ENCODE data around the gene SLC9A9. TPM values are rescaled to one million over a fixed set of nuclear protein-coding genes. Genes with fewer than 3 reads are reported as not detected.

The SLC9A9 gene
- total and polyA plus RNA-seq, 4 donors: 3.3 to 15.0 (median 6.1) TPM

DNA sequence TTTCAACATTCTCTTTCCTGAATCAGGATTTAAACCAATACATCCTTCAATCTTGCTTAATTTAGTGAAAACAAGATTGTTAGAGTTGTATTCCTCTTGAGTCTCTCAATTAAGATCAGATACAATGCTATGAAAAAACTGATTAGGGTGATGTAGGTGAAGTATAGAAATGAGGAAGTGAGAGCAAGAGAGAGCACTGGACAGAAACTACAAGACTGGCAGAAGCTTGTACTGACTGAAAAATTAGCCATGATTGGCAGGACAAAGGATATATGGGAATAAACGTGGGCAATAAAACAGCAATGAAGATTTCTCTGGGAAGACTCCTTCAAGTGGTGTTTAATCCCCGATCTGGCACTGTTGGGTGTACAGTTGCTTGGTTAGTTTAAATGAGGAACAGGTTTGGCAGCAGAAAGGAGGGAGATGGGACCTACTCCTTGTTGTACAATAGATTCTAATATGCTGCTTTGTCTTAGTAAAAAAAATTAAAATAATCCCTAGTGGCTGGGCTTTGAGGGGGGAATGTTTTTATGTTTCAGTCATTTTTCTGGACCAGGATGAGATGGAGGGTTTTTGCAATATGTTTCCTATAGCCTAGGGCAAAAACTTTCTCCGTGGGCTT lies 252.7 kb downstream of the SLC9A9 start:
- DNase-seq (ENCODE audit: low spot score): no peak
- no peak overlapping the region for H3K4me3 ChIP-seq (ENCODE audit: low read depth in 1 of 3, low read length in 3 of 3)
- H3K36me3 ChIP-seq (ENCODE audit: control insufficient read depth in 4 of 4, insufficient read depth in 3 of 4, low read depth in 1 of 4, low read length in 3 of 4): no peaks in the 10 kb centered on the region
- H3K9ac ChIP-seq (ENCODE audit: low read depth in 1 of 2, low read length in 2 of 2): no peak overlapping the region
- H3K27ac ChIP-seq (ENCODE audit: low read depth in 1 of 2, low read length in 2 of 2): no peak overlapping the region
- no peaks in the 10 kb centered on the region for H3K9me3 ChIP-seq (ENCODE audit: control insufficient read depth in 4 of 4, low read length in 3 of 4)
- WGBS: 85% methylated on average over 3 of the region's 3 CpGs
- H3K4me1 ChIP-seq (ENCODE audit: control insufficient read depth in 4 of 4, insufficient read depth in 4 of 4, low read length in 3 of 4): no peaks in the 10 kb centered on the region
- H3K27me3 ChIP-seq (ENCODE audit: control insufficient read depth in 4 of 4, insufficient read depth in 4 of 4, low read length in 3 of 4): no peaks in the 10 kb centered on the region
- TF ChIP-seq TAF1 (conservative IDR thresholded peaks at IDR 0.05): no peak
- TF ChIP-seq, protein P1, sequence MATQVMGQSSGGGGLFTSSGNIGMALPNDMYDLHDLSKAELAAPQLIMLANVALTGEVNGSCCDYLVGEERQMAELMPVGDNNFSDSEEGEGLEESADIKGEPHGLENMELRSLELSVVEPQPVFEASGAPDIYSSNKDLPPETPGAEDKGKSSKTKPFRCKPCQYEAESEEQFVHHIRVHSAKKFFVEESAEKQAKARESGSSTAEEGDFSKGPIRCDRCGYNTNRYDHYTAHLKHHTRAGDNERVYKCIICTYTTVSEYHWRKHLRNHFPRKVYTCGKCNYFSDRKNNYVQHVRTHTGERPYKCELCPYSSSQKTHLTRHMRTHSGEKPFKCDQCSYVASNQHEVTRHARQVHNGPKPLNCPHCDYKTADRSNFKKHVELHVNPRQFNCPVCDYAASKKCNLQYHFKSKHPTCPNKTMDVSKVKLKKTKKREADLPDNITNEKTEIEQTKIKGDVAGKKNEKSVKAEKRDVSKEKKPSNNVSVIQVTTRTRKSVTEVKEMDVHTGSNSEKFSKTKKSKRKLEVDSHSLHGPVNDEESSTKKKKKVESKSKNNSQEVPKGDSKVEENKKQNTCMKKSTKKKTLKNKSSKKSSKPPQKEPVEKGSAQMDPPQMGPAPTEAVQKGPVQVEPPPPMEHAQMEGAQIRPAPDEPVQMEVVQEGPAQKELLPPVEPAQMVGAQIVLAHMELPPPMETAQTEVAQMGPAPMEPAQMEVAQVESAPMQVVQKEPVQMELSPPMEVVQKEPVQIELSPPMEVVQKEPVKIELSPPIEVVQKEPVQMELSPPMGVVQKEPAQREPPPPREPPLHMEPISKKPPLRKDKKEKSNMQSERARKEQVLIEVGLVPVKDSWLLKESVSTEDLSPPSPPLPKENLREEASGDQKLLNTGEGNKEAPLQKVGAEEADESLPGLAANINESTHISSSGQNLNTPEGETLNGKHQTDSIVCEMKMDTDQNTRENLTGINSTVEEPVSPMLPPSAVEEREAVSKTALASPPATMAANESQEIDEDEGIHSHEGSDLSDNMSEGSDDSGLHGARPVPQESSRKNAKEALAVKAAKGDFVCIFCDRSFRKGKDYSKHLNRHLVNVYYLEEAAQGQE (IDR thresholded peaks at IDR 0.05): no peak
- no peak for TF ChIP-seq GABPA (IDR thresholded peaks at IDR 0.05 in 1 of 2, conservative IDR thresholded peaks at IDR 0.05 in 1 of 2)
- TF ChIP-seq, protein P2, sequence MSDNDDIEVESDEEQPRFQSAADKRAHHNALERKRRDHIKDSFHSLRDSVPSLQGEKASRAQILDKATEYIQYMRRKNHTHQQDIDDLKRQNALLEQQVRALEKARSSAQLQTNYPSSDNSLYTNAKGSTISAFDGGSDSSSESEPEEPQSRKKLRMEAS (IDR thresholded peaks at IDR 0.05): no peak
- no peak for TF ChIP-seq HNF4A (conservative IDR thresholded peaks at IDR 0.05)
- no peak for TF ChIP-seq HNF4G (IDR thresholded peaks at IDR 0.05)
- no peak for TF ChIP-seq RXRA (IDR thresholded peaks at IDR 0.05)
- TF ChIP-seq, protein P3, sequence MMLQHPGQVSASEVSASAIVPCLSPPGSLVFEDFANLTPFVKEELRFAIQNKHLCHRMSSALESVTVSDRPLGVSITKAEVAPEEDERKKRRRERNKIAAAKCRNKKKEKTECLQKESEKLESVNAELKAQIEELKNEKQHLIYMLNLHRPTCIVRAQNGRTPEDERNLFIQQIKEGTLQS (IDR thresholded peaks at IDR 0.05): no peak

DNA sequence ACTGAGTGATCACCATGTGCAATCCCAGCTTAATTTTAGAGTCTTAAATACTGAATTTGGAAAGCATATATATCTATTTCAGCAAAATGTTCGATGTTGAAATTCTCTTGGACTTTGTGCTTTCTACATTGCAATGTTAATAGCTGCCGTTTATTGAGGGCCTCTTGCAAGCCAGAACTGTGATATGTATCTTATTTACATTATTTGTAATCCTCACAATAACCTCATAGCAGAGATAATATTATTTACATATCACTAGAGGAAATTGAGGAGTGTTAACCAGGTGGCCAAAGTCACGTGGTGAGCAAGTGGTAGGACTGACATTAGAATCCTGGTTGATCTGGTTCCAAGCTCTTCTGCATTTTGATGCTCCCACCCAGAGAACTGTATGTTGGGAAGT lies 254.1 kb downstream of the SLC9A9 start:
- H3K36me3 ChIP-seq (ENCODE audit: control insufficient read depth in 4 of 4, insufficient read depth in 3 of 4, low read depth in 1 of 4, low read length in 3 of 4): no peaks in the 10 kb centered on the region
- 34% methylated on average over 3 of the region's 3 CpGs for WGBS
- no peak for DNase-seq (ENCODE audit: low spot score)
- peak; percentile 52 to 69 for TF ChIP-seq HNF4A (conservative IDR thresholded peaks at IDR 0.05)
- no peak for TF ChIP-seq NR2F2 (IDR thresholded peaks at IDR 0.05)
- TF ChIP-seq HNF4G (IDR thresholded peaks at IDR 0.05): peak; percentile 16
- TF ChIP-seq, protein P2 (IDR thresholded peaks at IDR 0.05): no peak
- TF ChIP-seq SP1 (IDR thresholded peaks at IDR 0.05): no peak
- no peak for TF ChIP-seq TAF1 (conservative IDR thresholded peaks at IDR 0.05)
- TF ChIP-seq EGR1 (IDR thresholded peaks at IDR 0.05; ENCODE audit: low read depth in 2 of 2): no peak
- no peak for TF ChIP-seq JUND (IDR thresholded peaks at IDR 0.05)
- TF ChIP-seq, protein P4, sequence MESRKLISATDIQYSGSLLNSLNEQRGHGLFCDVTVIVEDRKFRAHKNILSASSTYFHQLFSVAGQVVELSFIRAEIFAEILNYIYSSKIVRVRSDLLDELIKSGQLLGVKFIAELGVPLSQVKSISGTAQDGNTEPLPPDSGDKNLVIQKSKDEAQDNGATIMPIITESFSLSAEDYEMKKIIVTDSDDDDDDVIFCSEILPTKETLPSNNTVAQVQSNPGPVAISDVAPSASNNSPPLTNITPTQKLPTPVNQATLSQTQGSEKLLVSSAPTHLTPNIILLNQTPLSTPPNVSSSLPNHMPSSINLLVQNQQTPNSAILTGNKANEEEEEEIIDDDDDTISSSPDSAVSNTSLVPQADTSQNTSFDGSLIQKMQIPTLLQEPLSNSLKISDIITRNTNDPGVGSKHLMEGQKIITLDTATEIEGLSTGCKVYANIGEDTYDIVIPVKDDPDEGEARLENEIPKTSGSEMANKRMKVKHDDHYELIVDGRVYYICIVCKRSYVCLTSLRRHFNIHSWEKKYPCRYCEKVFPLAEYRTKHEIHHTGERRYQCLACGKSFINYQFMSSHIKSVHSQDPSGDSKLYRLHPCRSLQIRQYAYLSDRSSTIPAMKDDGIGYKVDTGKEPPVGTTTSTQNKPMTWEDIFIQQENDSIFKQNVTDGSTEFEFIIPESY (IDR thresholded peaks at IDR 0.05): no peak
- H3K27me3 ChIP-seq (ENCODE audit: control insufficient read depth in 4 of 4, insufficient read depth in 4 of 4, low read length in 3 of 4): no peaks in the 10 kb centered on the region
- no peaks in the 10 kb centered on the region for H3K4me1 ChIP-seq (ENCODE audit: control insufficient read depth in 4 of 4, insufficient read depth in 4 of 4, low read length in 3 of 4)
- no peak overlapping the region for H3K9ac ChIP-seq (ENCODE audit: low read depth in 1 of 2, low read length in 2 of 2)
- no peak overlapping the region for H3K4me3 ChIP-seq (ENCODE audit: low read depth in 1 of 3, low read length in 3 of 3)
- H3K27ac ChIP-seq (ENCODE audit: low read depth in 1 of 2, low read length in 2 of 2): no peak overlapping the region
- no peaks in the 10 kb centered on the region for H3K9me3 ChIP-seq (ENCODE audit: control insufficient read depth in 4 of 4, low read length in 3 of 4)
